Ovary (tissue), 3 donors: ENCODE data around the gene CACNB4.

Experiments
- EP300 ChIP-seq: sonication (generic); formaldehyde crosslinking; IDR thresholded peaks from one replicate; pipeline ENCODE4 v1.6.1; 2017; ENCODE audit warnings: antibody characterized with exemption
- TF ChIP-seq, protein P1 (sequence below), 3 donors: fragments of 450-650 bp in 2 of 3; fragments of 200-600 bp in 1 of 3; IDR thresholded peaks; one replicate each; pipeline versions ENCODE4 v1.5.1 to v1.8.0; 2016 to 2022; ENCODE audit warnings: antibody characterized with exemption in 3 of 3, mild to moderate bottlenecking in 1 of 3
- donor health status: DM: no; HTN: no; CAD: no.

DNA sequence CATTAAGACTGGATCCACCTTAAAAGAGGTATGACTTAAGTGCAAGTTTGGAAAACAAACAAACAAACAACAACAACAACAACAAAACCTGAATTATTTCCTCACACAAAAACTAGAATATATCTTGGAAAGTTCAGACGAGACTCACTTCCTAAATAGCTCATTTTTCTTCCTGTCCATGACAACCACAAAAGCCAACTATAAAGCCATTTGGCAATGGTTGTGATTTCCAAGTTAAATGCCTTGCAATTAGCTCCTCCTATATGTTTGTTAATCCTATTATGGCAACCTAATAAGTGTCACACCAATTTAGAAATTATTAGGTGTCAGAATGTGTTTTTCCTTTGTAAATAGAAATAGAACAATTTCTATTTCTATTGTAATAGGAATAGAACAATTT is 179.1 kb downstream of the CACNB4 start:
- TF ChIP-seq, protein P1, sequence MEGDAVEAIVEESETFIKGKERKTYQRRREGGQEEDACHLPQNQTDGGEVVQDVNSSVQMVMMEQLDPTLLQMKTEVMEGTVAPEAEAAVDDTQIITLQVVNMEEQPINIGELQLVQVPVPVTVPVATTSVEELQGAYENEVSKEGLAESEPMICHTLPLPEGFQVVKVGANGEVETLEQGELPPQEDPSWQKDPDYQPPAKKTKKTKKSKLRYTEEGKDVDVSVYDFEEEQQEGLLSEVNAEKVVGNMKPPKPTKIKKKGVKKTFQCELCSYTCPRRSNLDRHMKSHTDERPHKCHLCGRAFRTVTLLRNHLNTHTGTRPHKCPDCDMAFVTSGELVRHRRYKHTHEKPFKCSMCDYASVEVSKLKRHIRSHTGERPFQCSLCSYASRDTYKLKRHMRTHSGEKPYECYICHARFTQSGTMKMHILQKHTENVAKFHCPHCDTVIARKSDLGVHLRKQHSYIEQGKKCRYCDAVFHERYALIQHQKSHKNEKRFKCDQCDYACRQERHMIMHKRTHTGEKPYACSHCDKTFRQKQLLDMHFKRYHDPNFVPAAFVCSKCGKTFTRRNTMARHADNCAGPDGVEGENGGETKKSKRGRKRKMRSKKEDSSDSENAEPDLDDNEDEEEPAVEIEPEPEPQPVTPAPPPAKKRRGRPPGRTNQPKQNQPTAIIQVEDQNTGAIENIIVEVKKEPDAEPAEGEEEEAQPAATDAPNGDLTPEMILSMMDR (IDR thresholded peaks at IDR 0.05) = no peak
- TF ChIP-seq EP300 = no peak
